Stimulated activated CD8-positive, alpha-beta memory T cell treated with anti-CD3 and anti-CD28 coated beads, Interleukin-4, amount 100 ng/mL, for 48 hours (primary cell): ENCODE measurements around the gene GPD1L.
A peak's percentile ranks its signal among the peaks of the same experiment; 100 is the strongest.
"Not testable (repeated sequence)": the region's sequence is repeated elsewhere in the genome, so short reads cannot be mapped to it uniquely, and the experiment has no call there.

Experiments
- DNase-seq: peaks from one replicate; pipeline ENCODE4 v3.0.0-alpha.2; 2020

GPD1L gene

DNA sequence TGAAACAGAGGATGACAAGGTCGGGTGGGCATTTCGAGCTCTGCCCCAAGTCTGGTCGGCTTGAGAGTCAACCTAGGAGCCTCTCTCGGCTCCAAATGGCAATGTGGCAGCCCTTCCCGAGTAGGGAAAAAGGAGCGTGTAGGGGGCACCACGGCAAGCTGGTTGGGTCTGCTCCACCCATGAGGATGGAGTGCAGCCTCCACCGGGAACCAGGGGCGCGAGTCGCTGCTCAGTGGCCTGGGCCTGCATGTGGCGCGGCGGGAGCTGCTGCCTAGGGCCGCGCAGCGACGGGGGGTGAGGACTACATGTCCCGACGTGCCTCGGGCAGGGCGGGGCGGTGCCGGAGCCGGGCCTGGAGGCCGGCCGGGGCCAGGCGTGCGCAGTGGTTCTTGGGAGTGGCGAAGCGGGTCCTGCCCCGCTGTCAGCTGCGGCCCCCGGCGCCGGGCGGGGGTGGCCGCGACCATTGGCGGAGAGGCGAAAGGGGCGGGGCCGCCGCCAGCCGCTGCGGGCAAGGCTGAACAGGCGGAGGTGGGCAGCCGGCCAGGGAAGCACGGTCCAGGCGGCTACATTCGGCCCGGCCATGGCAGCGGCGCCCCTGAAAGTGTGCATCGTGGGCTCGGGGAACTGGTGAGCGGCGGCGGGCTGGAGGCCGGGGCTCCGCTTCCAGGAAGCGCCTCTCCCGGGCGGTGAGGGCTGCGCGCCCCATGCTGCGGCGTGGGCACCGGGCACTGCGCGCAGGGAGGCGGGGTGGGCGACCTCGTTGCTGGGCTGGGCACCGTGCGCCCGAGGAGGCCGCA lies at the start of gene GPD1L:
Gene GPD1L (plus strand): TSS at position 489 of the 797 bp plus-strand sequence. CDS start 92 bp downstream, at position 581.
- peak; percentile 92 for DNase-seq

DNA sequence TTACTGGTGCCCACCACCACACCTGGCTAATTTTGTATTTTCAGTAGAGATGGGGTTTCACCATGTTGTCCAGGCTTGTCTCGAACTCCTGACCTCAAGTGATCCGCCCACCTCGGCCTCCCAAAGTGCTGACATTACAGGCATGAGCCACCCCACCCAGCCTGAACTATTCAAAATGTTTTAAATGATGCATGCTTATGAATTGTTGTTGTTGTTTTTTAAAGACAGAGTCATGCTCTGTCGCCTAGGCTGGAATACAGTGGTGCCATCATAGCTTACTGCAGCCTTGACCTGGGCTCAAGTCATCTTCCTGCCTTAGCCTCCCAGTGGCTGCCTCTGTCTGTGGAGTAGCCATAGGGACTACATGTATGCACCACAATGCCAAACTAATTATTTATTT lies 48.0 kb upstream of the GPD1L start:
- not testable (repeated sequence) for DNase-seq

DNA sequence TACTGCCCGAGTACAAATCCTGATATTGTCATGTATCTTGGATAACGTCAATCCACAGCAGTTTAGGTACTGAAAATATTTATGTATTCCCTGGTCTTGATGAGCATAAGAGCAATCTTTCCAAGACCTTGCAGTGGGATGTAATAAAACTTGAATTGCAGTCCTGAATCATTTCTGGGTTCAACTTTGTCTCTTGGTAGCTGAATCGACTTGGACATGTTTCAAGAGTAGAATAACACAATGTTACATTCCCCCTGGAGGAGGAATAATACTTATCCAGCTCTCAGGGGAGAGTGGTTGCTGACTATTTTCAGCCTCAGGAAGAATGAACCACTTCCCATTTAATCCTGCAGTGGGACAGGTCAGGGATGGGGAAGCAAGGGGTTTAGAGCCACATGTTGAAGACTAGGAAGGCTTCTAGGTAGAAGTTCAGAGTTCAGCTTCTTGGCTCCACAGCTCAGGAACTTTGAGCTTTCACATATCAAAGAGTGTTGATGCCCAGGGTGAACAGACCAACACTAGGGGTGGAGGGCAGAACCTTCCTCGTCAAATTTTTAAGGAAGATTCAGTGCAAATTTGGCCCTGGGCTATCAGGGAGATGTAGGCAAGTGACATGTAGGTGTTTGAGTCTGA lies 43.4 kb upstream of the GPD1L start:
- DNase-seq = no peak

DNA sequence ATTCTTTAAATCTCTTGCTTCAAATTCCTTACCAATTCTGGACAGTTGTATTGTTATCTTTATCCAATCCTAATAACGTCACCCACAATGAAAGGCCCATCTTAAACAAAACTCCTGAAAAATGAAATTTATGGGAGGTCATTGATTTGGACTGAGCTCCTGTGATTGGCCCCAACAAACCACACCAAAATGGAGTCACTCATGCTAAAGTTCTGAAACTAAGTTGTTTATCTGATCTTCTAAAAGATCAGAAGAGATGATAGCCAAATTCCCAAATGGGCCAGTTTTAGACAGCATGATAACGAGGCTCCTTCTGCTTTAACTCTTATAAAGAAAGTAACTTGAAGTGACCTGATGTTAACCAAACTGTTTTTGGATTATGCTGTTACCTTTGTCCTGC lies 39.7 kb upstream of the GPD1L start:
- no peak for DNase-seq

GRCh38 chr3:32074194-32074593 lies 32.2 kb upstream of the GPD1L start:
- DNase-seq = not testable (repeated sequence)

GRCh38 chr3:32076566-32076965 lies 29.9 kb upstream of the GPD1L start:
- no peak for DNase-seq

DNA sequence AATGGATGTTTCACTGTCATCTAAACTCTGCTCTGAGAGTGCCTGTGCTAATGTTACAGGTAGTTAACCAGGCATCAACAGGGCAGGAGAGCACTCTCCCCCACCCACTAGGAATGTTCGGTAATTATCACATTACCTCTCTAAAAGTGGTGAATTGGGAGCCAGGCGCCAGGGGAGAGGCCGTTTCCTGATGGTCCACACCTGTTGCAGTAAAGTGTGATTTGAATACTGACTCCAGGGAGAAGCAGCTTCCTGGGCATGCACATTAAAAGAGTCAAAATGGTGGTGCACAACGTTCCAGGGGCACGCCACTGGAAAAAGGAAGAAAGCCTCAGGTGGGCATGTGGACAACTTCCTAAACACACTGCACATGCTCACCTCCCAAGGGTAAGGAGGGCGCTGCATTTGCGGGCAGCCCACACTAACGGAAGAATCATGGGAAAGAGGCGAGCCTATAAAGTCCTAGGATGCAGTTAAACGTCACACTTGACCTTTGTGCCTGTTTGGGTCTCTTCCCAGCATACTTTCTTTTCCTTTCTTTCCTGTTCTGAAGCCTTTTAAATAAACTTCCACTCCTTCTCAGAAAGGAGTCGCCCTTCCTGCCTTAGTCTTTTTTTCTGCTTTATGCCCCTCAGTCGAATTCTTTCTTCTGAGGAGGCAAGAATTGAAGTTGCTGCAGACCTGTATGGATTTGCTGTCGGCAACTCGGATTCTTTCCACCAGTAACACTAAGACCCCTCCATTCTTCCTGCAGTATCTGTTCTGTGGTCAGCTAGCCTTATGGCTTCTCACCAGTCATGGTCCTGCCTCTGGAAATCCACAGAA lies 28.9 kb upstream of the GPD1L start:
- no peak for DNase-seq

DNA sequence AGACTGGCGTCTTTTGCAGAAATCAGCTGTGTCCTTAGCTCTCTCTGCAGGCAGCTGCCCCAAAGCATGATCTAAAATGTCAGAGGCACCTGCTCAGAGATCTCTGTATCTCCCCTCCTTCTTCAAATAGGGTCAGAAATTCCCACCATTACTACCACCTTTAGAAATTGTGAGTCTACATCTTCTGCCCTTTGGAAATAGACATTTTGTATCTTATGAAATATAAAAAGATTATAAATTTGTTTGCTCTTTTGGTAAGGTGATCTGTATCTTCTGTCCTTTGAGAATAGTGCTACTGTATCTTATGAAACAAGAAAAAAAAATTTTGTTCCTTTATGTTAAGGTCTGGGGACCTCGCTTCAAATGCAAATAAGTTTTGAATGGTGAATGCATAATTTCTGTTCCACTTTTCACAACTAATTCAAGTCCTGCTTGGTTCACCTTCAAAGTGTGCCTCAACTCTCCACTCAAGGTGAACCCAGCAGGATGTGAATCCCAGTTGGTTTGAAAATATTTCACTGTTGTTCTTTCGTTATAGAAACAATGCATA lies 28.3 kb upstream of the GPD1L start:
- DNase-seq = no peak

- no peak for DNase-seq
These were observed 27.6 kb upstream of the GPD1L start for GRCh38 chr3:32078864-32079263.

- DNase-seq = no peak
These were observed 23.7 kb upstream of the GPD1L start for GRCh38 chr3:32082721-32083120.

DNA sequence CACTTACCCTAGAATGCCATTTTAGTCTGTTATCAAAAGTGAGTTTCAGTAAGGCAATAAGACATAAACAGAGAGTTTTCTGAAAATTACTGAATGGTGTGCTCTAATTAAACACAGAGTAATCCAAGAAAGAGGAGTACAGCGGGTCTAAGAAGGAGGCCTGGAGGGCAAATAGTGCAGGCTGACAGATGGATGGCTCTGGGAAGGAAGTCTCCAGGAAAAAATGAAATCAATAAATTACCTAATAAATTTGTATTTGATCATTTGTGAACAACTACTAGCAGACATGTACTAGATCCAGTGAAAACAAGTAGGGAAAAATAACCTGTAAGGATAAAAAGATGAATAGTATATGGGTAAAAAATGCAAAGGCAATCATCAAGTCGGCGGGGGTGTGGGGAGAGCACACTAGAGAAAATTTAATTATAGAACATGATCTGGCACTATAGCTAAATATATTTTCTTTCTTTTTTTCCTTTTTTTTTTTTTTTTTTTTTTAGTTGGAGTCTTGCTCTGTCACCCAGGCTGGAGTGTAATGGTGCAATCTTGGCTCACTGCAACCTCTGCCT lies 22.6 kb upstream of the GPD1L start:
- no peak for DNase-seq

- DNase-seq = no peak
These were observed 21.6 kb upstream of the GPD1L start for GRCh38 chr3:32084870-32085269.

DNA sequence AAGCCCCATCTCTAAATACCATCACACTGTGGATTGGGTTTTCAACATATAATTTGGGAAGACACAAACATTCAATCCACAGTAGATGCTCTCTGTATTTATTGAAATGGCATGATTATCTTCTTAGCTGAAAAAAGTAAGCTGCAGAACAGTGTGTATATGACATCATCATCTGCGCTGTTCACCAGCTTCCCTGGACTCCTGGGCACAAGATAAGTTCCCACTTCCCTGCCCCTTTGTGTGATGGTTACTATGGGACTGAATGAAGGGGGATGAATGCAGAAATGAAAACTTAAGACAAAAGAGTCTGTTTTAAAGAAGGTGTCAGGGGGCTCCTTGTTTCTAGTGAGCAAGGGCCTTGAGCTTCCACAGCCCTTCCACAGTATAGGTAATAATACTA lies 20.0 kb upstream of the GPD1L start:
- DNase-seq = no peak

DNA sequence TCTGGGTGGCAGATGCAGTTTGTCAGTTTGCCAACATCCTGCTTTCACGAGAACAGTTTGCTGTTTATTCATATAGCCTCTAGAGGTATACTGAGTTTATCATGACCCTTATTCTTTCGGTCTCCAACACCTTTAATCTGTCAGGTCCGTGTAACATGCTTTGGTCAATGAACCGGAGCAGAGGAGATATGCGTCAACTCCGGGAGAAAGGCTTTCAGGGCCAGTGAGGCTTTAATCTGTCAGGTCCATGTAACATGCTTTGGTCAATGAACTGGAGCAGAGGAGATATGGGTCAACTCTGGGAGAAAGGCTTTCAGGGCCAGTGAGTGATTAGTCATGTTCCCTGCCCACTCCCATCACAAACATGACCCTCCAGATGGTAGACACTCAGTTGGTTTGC lies 16.9 kb upstream of the GPD1L start:
- no peak for DNase-seq

- no peak for DNase-seq
These were observed 13.2 kb upstream of the GPD1L start for GRCh38 chr3:32093204-32093603.

- no peak for DNase-seq
These were observed 11.0 kb upstream of the GPD1L start for GRCh38 chr3:32095431-32095830.

GRCh38 chr3:32097768-32098167 lies 8.7 kb upstream of the GPD1L start:
- no peak for DNase-seq

DNA sequence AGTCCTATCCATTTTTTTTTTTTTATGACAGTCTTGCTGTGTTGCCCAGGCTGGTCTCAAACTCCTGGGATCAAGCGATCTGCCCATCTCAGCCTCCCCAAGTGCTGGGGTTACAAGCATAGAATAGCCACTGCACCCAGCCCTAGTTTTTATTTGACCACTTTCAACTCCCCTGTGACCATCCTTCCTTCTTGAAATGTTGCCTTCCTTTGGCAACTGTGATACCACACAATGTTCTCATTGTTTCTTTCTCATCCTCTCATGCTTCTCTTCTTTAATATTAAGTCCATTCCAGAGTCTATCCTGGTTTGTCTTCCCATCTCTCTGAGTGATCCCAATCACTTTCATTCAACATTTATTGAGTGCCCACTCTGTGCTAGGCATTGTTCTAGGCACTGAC lies 7.9 kb upstream of the GPD1L start:
- DNase-seq = no peak

DNA sequence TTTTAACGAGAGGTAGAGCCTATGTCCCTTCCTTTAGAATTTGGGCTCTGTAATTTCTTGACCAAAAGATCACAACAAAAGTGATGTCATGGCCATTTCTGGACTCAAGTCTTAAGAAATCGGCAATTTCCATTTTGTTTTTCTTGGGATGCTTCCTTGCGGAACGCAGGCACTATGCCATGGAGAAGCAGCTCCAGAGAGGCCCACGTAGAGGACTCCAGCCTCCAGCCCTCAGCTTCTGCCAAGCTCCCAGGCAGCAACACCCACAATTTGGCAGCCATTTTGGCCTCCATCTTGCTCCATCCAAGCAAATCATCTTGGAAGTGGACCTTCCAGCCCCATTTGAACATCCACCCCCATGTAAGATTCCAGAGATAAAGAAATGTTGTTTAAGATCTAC lies 6.0 kb upstream of the GPD1L start:
- DNase-seq = no peak

DNA sequence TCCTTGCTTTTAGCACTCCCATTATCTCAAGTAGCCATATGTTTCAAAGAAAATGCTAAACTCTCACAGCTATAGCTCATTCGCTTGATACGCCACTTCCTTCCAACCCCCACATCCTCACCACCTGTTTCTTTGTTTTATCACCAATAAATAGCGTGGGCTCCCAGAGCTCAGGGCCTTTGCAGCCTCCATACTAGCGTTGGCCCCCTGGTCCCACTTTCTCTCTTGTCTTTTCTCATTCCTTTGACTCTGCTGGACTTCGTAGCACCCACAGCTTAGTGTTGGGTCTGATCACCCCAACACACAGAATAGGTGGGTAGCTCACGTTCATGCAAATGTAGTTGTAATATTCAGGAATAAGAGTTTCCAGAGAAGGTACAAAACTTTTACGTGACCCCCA lies 4.1 kb upstream of the GPD1L start:
- no peak for DNase-seq

- DNase-seq = no peak
These were observed 1.9 kb upstream of the GPD1L start for GRCh38 chr3:32104492-32104891.

DNA sequence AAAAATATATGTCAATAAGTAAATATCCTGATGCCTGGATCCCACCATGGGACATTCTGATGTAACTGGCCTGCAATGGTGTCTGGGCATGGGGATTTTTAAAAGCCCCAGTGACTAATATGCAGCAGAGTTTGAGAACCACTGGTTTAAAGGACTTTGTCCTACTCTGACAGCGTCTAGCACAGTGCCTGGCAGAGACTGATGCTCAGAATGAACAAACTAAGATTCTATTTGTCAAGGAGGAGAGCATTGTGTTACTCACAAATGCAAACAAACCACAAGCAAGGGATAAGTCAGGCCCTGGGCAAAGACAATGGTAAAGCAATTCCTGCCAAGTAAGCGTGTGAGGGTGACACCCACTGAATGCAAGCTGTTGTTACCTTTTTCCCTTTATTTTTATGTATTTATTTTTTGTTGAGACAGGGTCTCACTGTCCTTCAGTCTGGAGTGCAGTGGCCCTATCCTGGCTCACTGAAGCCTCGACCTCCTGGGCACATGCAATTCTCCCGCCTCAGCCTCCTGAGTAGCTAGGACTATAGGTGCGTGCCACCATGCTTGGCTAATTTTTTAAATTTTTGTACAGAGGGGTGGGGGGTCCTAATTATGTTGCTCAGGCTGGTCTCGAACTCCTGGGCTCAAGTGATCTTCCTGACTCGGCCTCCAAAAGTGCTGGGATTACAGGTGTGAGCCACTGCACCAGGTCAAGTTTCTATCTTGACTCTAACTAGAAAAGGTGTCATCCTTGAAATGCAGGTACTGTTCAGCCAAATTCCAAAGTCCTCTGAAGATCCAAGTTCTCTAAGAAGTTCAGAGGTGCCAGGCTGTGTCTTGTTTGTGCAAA lies 909 bp upstream of the GPD1L start:
- DNase-seq = no peak
